MCF 10A (cell line): ENCODE results near the gene PPP1R1B. TPM values are rescaled to one million over a fixed set of nuclear protein-coding genes. Genes with fewer than 3 reads are reported as not detected.

Experiments
- BruUV-seq: library from RNA; stranded (reverse); fragments of 400-500 nt; replicated peaks from 2 replicates; lab custom pipeline; 2021; lab: Mats Ljungman, UMichigan
- CTCF ChIA-PET: fragments of 300-600 bp; sonication (Branson Sonifier 250); formaldehyde crosslinking; extraction: SDS; loops from one replicate; lab custom pipeline; 2021; ENCODE audit warnings: antibody characterized with exemption, inconsistent platforms; lab: Yijun Ruan, JAX
- POLR2A ChIA-PET: fragments of 300-600, 350-650 bp; sonication (Branson Sonifier 250); formaldehyde crosslinking; extraction: SDS; loops from one replicate; lab custom pipeline; 2020; ENCODE audit warnings: antibody characterized with exemption, inconsistent platforms; lab: Yijun Ruan, JAX
- DNase-seq: peaks from one replicate; pipeline ENCODE4 v3.0.0-alpha.2; 2018; ENCODE audit not compliant: unreplicated experiment
- H3K27ac Mint-ChIP-seq: one replicate; pipeline ENCODE4 v1.8.0; 2022; ENCODE audit warnings: mild to moderate bottlenecking, low read depth, mixed read lengths; ENCODE audit not compliant: unreplicated experiment
- H3K27me3 Mint-ChIP-seq: one replicate; pipeline ENCODE4 v1.8.0; 2022; ENCODE audit warnings: mixed read lengths; ENCODE audit not compliant: insufficient read depth, unreplicated experiment
- H3K36me3 Mint-ChIP-seq: one replicate; pipeline ENCODE4 v1.8.0; 2022; ENCODE audit warnings: mild to moderate bottlenecking, moderate library complexity, mixed read lengths; ENCODE audit not compliant: insufficient read depth, unreplicated experiment
- H3K4me1 Mint-ChIP-seq: one replicate; pipeline ENCODE4 v1.8.0; 2022; ENCODE audit warnings: mixed read lengths; ENCODE audit not compliant: insufficient read depth, unreplicated experiment
- H3K4me3 Mint-ChIP-seq: one replicate; pipeline ENCODE4 v1.8.0; 2022; ENCODE audit warnings: mild to moderate bottlenecking, moderate library complexity, mixed read lengths; ENCODE audit not compliant: unreplicated experiment
- H3K9me3 Mint-ChIP-seq: one replicate; pipeline ENCODE4 v1.8.0; 2022; ENCODE audit warnings: mixed read lengths; ENCODE audit not compliant: unreplicated experiment
- CTCF ChIP-seq: fragments of 200-600 bp; IDR thresholded peaks from one replicate; pipeline ENCODE4 v1.8.0; 2022; ENCODE audit warnings: antibody characterized with exemption, mild to moderate bottlenecking; ENCODE audit not compliant: unreplicated experiment
- intact Hi-C: fragments of 100-400 bp; cut with micrococcal nuclease; formaldehyde crosslinking; loops from 2 replicates; pipeline ENCODE4 v1.14.1; 2022
- total RNA-seq: library from RNA; stranded (reverse); gene quantifications from 2 replicates; pipeline ENCODE4 v1.2.3, GENCODE V29; 2022

PPP1R1B gene
- total RNA-seq, 1 experiment from 2014 or later, result not detected

GRCh38 chr17:39629898-39630297 lies 3.1 kb downstream of the PPP1R1B start:
- H3K36me3 Mint-ChIP-seq, result no peaks in the 10 kb centered on the region
- intact Hi-C loops, result no loop called here
- peaks cover 3% of the 10 kb centered on the region for H3K4me1 Mint-ChIP-seq
- BruUV-seq, result no TSS peak
- ChIA-PET CTCF (interaction anchor here (0.7 to 2.2 kb wide), 4 partner anchors 10 to 1304 kb away, joined by 3 to 13 read pairs (median 4); partner anchors contain the start of gene MIEN1), POLR2A (interaction anchor here (0.6 kb wide), 1 partner anchor 8 kb away, joined by 3 read pairs; no protein-coding TSS in a partner anchor)
- DNase-seq, result peak; percentile 27
- H3K27ac Mint-ChIP-seq, result no peak overlapping the region
- H3K9me3 Mint-ChIP-seq, result no peaks in the 10 kb centered on the region
- TF ChIP-seq CTCF, result no peak
- H3K4me3 Mint-ChIP-seq, result no peak overlapping the region
- H3K27me3 Mint-ChIP-seq, result peaks cover 37% of the 10 kb centered on the region

GRCh38 chr17:39631403-39631802 lies 4.7 kb downstream of the PPP1R1B start:
- intact Hi-C loops, result no loop called here
- no peak overlapping the region for H3K27ac Mint-ChIP-seq
- POLR2A ChIA-PET, result interaction anchor here (1.5 kb wide), 1 partner anchor 13 kb away, joined by 3 read pairs; no protein-coding TSS in a partner anchor
- H3K9me3 Mint-ChIP-seq, result no peaks in the 10 kb centered on the region
- TF ChIP-seq CTCF, result no peak
- H3K4me3 Mint-ChIP-seq, result no peak overlapping the region
- CTCF ChIA-PET, result interaction anchor here (0.6 to 9.9 kb wide), 5 partner anchors 10 to 279 kb away, joined by 3 to 146 read pairs (median 4); no protein-coding TSS in a partner anchor
- no peaks in the 10 kb centered on the region for H3K4me1 Mint-ChIP-seq
- peak; percentile 53 for DNase-seq
- H3K36me3 Mint-ChIP-seq, result no peaks in the 10 kb centered on the region
- H3K27me3 Mint-ChIP-seq, result peaks cover 27% of the 10 kb centered on the region
- no TSS peak for BruUV-seq

GRCh38 chr17:39632153-39632941 lies 5.6 kb downstream of the PPP1R1B start:
- CTCF ChIA-PET, result interaction anchor here (0.5 to 9.9 kb wide), 4 partner anchors 11 to 443 kb away, joined by 3 to 146 read pairs (median 4); no protein-coding TSS in a partner anchor
- Mint-ChIP-seq H3K4me1 (no peaks in the 10 kb centered on the region), H3K27me3 (peaks cover 22% of the 10 kb centered on the region), H3K36me3 (no peaks in the 10 kb centered on the region), H3K9me3 (no peaks in the 10 kb centered on the region), H3K4me3 (no peak overlapping the region), H3K27ac (no peak overlapping the region)
- intact Hi-C loops, result no loop called here
- TF ChIP-seq CTCF, result no peak
- DNase-seq, result no peak
- BruUV-seq, result no TSS peak
- POLR2A ChIA-PET, result interaction anchor here (1.1 kb wide), 1 partner anchor 57 kb away, joined by 4 read pairs; no protein-coding TSS in a partner anchor

GRCh38 chr17:39633570-39634183 lies 6.9 kb downstream of the PPP1R1B start:
- ChIA-PET CTCF (interaction anchor here (0.7 to 9.9 kb wide), 11 partner anchors 12 to 133 kb away, joined by 3 to 146 read pairs (median 4); partner anchors contain the start of gene ERBB2), POLR2A (interaction anchor here (0.5 to 1.0 kb wide), 3 partner anchors 8 to 15 kb away, joined by 3 to 4 read pairs (median 3); no protein-coding TSS in a partner anchor)
- Mint-ChIP-seq H3K27me3 (peaks cover 22% of the 10 kb centered on the region), H3K9me3 (no peaks in the 10 kb centered on the region), H3K36me3 (no peaks in the 10 kb centered on the region), H3K27ac (no peak overlapping the region), H3K4me1 (peaks cover 13% of the 10 kb centered on the region), H3K4me3 (no peak overlapping the region)
- BruUV-seq, result no TSS peak
- DNase-seq, result no peak
- no peak for TF ChIP-seq CTCF
- intact Hi-C loops, result no loop called here
